ENCODE measurements around the gene PTPA.

Gene PTPA

GRCh38 chr9:129110740-129111527 lies at the start of gene PTPA, which contains the start of gene CRAT:
PTPA (plus strand) TSS chr9:129111415; CDS start chr9:129111601, 186 bp downstream.
CRAT (minus strand) TSS chr9:129110793; CDS start chr9:129110509, 284 bp downstream.
- peak; percentile 98 for DNase-seq (ENCODE audit: low read depth, low spot score)

- DNase-seq (ENCODE audit: low read depth, low spot score) = no peak
Observed at GRCh38 chr9:129063061-129063460, 48.2 kb upstream of the PTPA start.

GRCh38 chr9:129064499-129064908 lies 46.7 kb upstream of the PTPA start:
- DNase-seq (ENCODE audit: low read depth, low spot score) = no peak

GRCh38 chr9:129068110-129068509 lies 43.1 kb upstream of the PTPA start:
- no peak for DNase-seq (ENCODE audit: low read depth, low spot score)

GRCh38 chr9:129068990-129069861 lies 42.0 kb upstream of the PTPA start:
- peak; percentile 24 for DNase-seq (ENCODE audit: low read depth, low spot score)

- DNase-seq (ENCODE audit: low read depth, low spot score) = no peak
Observed at GRCh38 chr9:129069862-129070641, 41.2 kb upstream of the PTPA start.

- no peak for DNase-seq (ENCODE audit: low read depth, low spot score)
Observed at GRCh38 chr9:129070696-129071525, 40.3 kb upstream of the PTPA start.

- DNase-seq (ENCODE audit: low read depth, low spot score) = peak; percentile 47
Observed at GRCh38 chr9:129071526-129072126, 39.6 kb upstream of the PTPA start.

GRCh38 chr9:129072171-129072570 lies 39.0 kb upstream of the PTPA start:
- no peak for DNase-seq (ENCODE audit: low read depth, low spot score)

GRCh38 chr9:129073404-129073803 lies 37.8 kb upstream of the PTPA start:
- no peak for DNase-seq (ENCODE audit: low read depth, low spot score)

- no peak for DNase-seq (ENCODE audit: low read depth, low spot score)
Observed at GRCh38 chr9:129074106-129074505, 37.1 kb upstream of the PTPA start.

- DNase-seq (ENCODE audit: low read depth, low spot score) = no peak
Observed at GRCh38 chr9:129075996-129076639, 35.1 kb upstream of the PTPA start.

GRCh38 chr9:129076640-129077037 lies 34.6 kb upstream of the PTPA start:
- DNase-seq (ENCODE audit: low read depth, low spot score) = no peak

- no peak for DNase-seq (ENCODE audit: low read depth, low spot score)
Observed at GRCh38 chr9:129077236-129077635, 34.0 kb upstream of the PTPA start.

GRCh38 chr9:129078691-129079503 lies 32.3 kb upstream of the PTPA start:
- no peak for DNase-seq (ENCODE audit: low read depth, low spot score)

- DNase-seq (ENCODE audit: low read depth, low spot score) = no peak
Observed at GRCh38 chr9:129079829-129080228, 31.4 kb upstream of the PTPA start.

- DNase-seq (ENCODE audit: low read depth, low spot score) = no peak
Observed at GRCh38 chr9:129080298-129080600, 31.0 kb upstream of the PTPA start.

GRCh38 chr9:129080601-129081387 lies 30.4 kb upstream of the PTPA start, which contains the start of gene DOLPP1:
DOLPP1 (plus strand) TSS chr9:129081111; CDS start chr9:129081132, 21 bp downstream.
- DNase-seq (ENCODE audit: low read depth, low spot score) = peak; percentile 100

Data from astrocyte of the hippocampus (primary cell).